Measurements from ENCODE around the gene AMZ2. TPM values are rescaled to one million over a fixed set of nuclear protein-coding genes. Genes with fewer than 3 reads are reported as not detected.
"Not testable (repeated sequence)": the region's sequence is repeated elsewhere in the genome, so short reads cannot be mapped to it uniquely, and the experiment has no call there.

AMZ2 gene
- total RNA-seq, 4 donors from 2014 or later: 32.7 to 45.6 (median 32.8) TPM; not detected in 1

DNA sequence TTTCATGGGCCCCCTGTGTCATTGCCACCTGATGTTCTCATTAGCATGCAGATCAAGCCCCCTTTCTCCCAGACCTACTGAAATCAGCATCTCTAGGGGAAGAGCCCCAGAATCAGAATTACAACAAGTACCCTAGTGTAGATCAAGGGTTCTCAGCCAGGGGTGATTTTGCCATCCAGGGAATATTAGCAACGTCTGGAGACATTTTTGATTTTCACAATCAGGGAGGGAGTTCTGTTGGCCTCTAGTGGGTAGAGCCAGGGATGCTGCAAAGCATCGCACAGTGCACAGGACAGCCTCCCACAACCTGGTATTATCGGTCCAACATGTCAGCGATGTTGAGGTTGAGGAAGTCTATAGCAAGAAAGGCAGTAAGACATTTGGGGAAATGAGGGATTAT lies 7.3 kb downstream of the AMZ2 start:
- intact Hi-C loops (cut with DNase I; ENCODE audit: low total_unique reads): no loop called here
- Histone ChIP-seq H3K36me3 (peaks cover 0 to 6% (median 3%) of the 10 kb centered on the region in 4 donors), H3K27me3 (no peaks in the 10 kb centered on the region), H3K9me3 (no peaks in the 10 kb centered on the region), H3K4me3 (no peak overlapping the region), H3K27ac (peak overlapping the region in 1 of 4 donors; percentile 10), H3K4me1 (peaks cover 0 to 16% (median 3%) of the 10 kb centered on the region in 4 donors)
- WGBS, 2 donors (ENCODE audit: low coverage in 1 of 2): 86% methylated on average over 4 of the region's 4 CpGs; no CpG with 5 or more reads in 1 of the 2 donors
- in situ Hi-C loops (cut with MboI; ENCODE audit: low pct_ligation_motif_present in 1 of 4, low pct_unique_long_range_greater_than_20kb in 1 of 4, low sequenced_read_pairs in 3 of 4): loop anchor here in 2 of 4 donors (10.0 to 25.0 kb wide), 2 partner anchors 200 to 507 kb away; partner anchors contain the start of gene WIPI1 (in 1 of the 2)
- TF ChIP-seq EP300 (IDR thresholded peaks at IDR 0.05; ENCODE audit: low read depth): no peak
- no peak for TF ChIP-seq POLR2A (IDR thresholded peaks at IDR 0.05)
- TF ChIP-seq, protein P1, sequence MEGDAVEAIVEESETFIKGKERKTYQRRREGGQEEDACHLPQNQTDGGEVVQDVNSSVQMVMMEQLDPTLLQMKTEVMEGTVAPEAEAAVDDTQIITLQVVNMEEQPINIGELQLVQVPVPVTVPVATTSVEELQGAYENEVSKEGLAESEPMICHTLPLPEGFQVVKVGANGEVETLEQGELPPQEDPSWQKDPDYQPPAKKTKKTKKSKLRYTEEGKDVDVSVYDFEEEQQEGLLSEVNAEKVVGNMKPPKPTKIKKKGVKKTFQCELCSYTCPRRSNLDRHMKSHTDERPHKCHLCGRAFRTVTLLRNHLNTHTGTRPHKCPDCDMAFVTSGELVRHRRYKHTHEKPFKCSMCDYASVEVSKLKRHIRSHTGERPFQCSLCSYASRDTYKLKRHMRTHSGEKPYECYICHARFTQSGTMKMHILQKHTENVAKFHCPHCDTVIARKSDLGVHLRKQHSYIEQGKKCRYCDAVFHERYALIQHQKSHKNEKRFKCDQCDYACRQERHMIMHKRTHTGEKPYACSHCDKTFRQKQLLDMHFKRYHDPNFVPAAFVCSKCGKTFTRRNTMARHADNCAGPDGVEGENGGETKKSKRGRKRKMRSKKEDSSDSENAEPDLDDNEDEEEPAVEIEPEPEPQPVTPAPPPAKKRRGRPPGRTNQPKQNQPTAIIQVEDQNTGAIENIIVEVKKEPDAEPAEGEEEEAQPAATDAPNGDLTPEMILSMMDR (IDR thresholded peaks at IDR 0.05): no peak
- TF ChIP-seq POLR2AphosphoS5 (IDR thresholded peaks at IDR 0.05): no peak
- no peak for DNase-seq

- Histone ChIP-seq H3K4me1 (peaks cover 0 to 15% (median 3%) of the 10 kb centered on the region in 4 donors), H3K36me3 (peaks cover 0 to 6% (median 3%) of the 10 kb centered on the region in 4 donors), H3K27ac (peak overlapping the region in 1 of 4 donors; percentile 18), H3K4me3 (no peak overlapping the region), H3K27me3 (no peaks in the 10 kb centered on the region), H3K9me3 (no peaks in the 10 kb centered on the region)
- DNase-seq: no peak
- TF ChIP-seq POLR2AphosphoS5 (IDR thresholded peaks at IDR 0.05) (no peak), EP300 (IDR thresholded peaks at IDR 0.05; ENCODE audit: low read depth) (no peak), POLR2A (IDR thresholded peaks at IDR 0.05) (no peak)
- TF ChIP-seq, protein P1 (IDR thresholded peaks at IDR 0.05): no peak
- intact Hi-C loops (cut with DNase I; ENCODE audit: low total_unique reads): no loop called here
- 61 to 76% methylated on average over 4 to 5 of the region's 5 CpGs for WGBS, 2 donors (ENCODE audit: low coverage in 1 of 2)
- in situ Hi-C loops (cut with MboI; ENCODE audit: low pct_ligation_motif_present in 1 of 4, low pct_unique_long_range_greater_than_20kb in 1 of 4, low sequenced_read_pairs in 3 of 4): loop anchor here in 2 of 4 donors (10.0 to 25.0 kb wide), 2 partner anchors 199 to 506 kb away; partner anchors contain the start of gene WIPI1 (in 1 of the 2)
Observed at GRCh38 chr17:68255731-68256538, 8.1 kb downstream of the AMZ2 start.

- WGBS, 2 donors (ENCODE audit: low coverage in 1 of 2): 69 to 78% methylated on average over 5 of the region's 5 CpGs
- intact Hi-C loops (cut with DNase I; ENCODE audit: low total_unique reads); DNase-seq; H3K9me3 ChIP-seq; H3K27ac ChIP-seq; H3K36me3 ChIP-seq; H3K4me3 ChIP-seq; H3K27me3 ChIP-seq: not testable (repeated sequence)
- peaks cover 0 to 15% (median 3%) of the 10 kb centered on the region in 4 donors for H3K4me1 ChIP-seq
- in situ Hi-C loops (cut with MboI; ENCODE audit: low pct_ligation_motif_present in 1 of 4, low pct_unique_long_range_greater_than_20kb in 1 of 4, low sequenced_read_pairs in 3 of 4): loop anchor here in 2 of 4 donors (10.0 to 25.0 kb wide), 2 partner anchors 198 to 506 kb away; partner anchors contain the start of gene WIPI1 (in 1 of the 2)
Observed at GRCh38 chr17:68256701-68257100, 8.9 kb downstream of the AMZ2 start.

DNA sequence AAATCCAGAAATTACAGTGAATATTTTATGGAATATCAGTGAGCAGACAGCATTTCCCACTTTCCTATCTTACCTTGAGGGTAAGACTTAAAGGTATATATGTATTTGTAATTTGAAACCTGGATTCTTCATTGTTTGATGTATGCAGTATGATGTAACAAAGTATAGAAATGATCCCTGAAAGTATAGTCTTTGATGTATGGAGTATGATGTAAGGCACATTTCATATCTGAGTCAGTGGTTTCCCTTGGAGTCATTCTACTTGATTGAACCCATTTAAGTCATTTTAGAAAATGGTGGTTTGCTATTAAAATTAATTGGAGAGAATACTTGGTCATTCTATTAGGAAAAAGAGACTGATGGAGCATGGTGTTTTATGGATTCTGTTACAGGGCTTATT lies 10.1 kb downstream of the AMZ2 start:
- no peak for DNase-seq
- TF ChIP-seq POLR2AphosphoS5 (IDR thresholded peaks at IDR 0.05): no peak
- TF ChIP-seq, protein P1 (IDR thresholded peaks at IDR 0.05): no peak
- TF ChIP-seq POLR2A (IDR thresholded peaks at IDR 0.05): no peak
- no peak for TF ChIP-seq EP300 (IDR thresholded peaks at IDR 0.05; ENCODE audit: low read depth)
- Histone ChIP-seq H3K27ac (peak overlapping the region in 3 of 4 donors; percentile 5 to 74 (median 53)), H3K9me3 (no peaks in the 10 kb centered on the region), H3K4me1 (peaks cover 0 to 15% (median 5%) of the 10 kb centered on the region in 4 donors), H3K27me3 (no peaks in the 10 kb centered on the region), H3K36me3 (peaks cover 0 to 6% (median 0%) of the 10 kb centered on the region in 4 donors), H3K4me3 (no peak overlapping the region)
- intact Hi-C loops (cut with DNase I; ENCODE audit: low total_unique reads) (no loop called here), in situ Hi-C loops (cut with MboI; ENCODE audit: low pct_ligation_motif_present in 1 of 4, low pct_unique_long_range_greater_than_20kb in 1 of 4, low sequenced_read_pairs in 3 of 4) (loop anchor here in 2 of 4 donors (10.0 to 25.0 kb wide), 2 partner anchors 197 to 504 kb away; partner anchors contain the start of gene WIPI1 (in 1 of the 2))

Measured in transverse colon (tissue), 4 donors.